ENCODE results near the gene PLPP2.

PLPP2 gene

DNA sequence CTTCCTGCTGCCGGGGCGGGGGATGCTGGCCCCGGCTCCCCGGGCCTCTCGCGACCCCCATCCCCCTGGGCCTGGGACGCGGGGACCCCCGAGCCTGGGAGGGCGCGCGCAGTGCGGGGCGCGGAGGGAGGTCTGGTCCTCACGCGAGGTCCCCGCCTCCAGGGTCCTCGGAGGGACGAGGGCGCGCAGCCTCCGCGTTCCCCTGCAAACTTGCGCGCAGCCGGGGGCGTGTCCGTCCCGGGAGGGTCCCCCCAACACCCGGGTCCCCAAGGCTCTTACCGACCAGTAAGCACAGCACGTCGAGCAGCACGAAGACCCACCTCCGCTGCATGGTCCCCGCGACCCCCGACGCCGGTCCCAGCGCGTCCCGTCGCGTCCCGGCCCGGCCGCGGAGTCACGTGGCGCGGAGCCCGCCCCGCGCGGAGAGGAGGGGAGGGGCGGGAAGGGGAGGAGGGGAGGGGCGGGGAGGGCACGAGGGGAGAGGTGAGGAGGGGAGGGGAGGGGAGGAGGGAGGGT, at the start of gene PLPP2:
TSS of gene PLPP2 (minus strand) at position 398 of the 516 bp plus-strand sequence. CDS start at position 331, 67 bp downstream.
- no peak for DNase-seq (ENCODE audit: low spot score)

GRCh38 chr19:340620-341385, 49.6 kb upstream of the PLPP2 start:
- no peak for DNase-seq (ENCODE audit: low spot score)

- no peak for DNase-seq (ENCODE audit: low spot score)
Measured at GRCh38 chr19:339262-339887, 48.2 kb upstream of the PLPP2 start.

DNA sequence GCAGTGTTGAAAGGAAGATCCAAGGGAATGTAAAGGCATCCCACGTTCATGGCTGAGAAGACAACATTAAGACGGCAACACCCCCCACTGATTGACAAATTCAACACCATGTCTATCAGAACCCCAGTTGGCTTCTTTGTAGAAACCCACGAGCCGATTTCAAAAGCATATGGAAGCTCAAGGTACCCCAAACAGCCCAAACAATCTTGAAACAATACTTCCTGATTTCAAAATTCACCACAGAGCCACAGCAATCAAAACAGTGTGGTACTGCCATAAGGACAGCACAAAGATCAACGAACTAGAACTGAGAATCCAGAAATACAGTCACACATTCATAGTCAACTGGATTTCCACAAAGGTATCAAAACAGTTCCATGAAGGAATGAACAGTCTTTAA, 47.2 kb upstream of the PLPP2 start:
- no peak for DNase-seq (ENCODE audit: low spot score)

GRCh38 chr19:336067-336614, 44.9 kb upstream of the PLPP2 start:
- DNase-seq (ENCODE audit: low spot score), result no peak

- DNase-seq (ENCODE audit: low spot score), result no peak
Measured at GRCh38 chr19:335486-336066, 44.4 kb upstream of the PLPP2 start.

DNA sequence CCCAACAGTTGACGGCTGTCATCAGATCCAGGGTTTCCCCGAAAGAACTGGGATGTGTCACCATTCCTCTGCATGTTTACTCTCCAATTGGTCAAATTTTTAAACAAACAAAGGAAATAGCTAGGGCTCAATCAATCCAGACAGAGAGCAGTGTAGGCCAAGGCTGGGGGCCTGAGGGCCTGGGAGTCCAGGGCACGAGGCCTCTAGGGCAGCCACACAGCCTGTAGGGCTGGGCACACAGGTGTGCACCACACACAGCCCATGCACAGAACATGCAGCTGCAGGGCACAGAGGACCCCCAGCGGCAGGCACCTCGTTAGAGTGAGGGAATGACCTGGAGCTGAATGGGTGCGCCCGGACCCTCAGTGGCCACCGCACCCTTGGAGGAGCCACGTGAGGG, 43.9 kb upstream of the PLPP2 start:
- DNase-seq (ENCODE audit: low spot score), result no peak

GRCh38 chr19:334296-335071, 43.3 kb upstream of the PLPP2 start:
- no peak for DNase-seq (ENCODE audit: low spot score)

DNA sequence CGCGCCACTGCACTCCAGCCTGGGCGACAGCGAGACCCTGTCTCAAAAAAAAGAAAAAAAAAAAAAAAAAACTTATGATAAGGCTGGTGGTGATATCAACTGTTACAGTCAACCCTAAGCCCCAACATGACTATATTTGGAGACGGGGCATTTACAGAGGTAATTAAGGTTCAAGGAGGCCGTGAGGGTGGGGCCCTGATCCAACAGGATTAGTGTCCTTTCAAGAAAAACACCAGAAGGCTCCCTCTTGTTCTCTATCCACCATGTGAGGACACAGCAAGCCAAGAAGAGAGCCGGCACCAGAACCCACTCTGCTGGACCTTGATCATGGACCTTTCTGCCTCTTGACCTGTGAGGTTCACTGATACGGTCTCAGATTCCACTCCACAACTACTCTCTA, 39.3 kb upstream of the PLPP2 start:
- no peak for DNase-seq (ENCODE audit: low spot score)

GRCh38 chr19:329876-330275, 38.7 kb upstream of the PLPP2 start:
- DNase-seq (ENCODE audit: low spot score), result no peak

DNA sequence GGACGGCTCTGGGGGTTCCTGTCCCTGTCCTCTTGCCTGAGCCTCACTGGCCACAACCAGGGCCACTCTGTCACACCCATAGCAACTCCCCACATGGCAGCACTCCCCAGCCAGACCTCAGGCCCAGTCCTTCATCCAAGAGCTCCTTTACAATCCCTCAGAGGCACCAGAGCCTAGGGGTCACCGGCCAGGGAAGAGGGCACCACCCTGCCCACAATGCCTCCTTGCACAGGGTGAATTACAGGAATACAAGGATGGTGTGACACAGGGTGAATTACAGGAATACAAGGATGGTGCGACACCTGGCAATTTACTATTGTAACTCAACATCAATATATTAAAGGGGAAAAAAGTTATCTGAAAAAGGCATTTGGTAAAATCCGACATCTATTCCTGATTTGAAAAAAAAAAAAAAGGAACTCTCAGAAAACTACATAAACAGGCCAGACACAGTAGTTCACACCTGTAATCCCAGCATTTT, 36.9 kb upstream of the PLPP2 start:
- DNase-seq (ENCODE audit: low spot score), result no peak

GRCh38 chr19:327291-328024, 36.3 kb upstream of the PLPP2 start:
- DNase-seq (ENCODE audit: low spot score), result no peak

- DNase-seq (ENCODE audit: low spot score), result no peak
Measured at GRCh38 chr19:326871-327270, 35.7 kb upstream of the PLPP2 start.

DNA sequence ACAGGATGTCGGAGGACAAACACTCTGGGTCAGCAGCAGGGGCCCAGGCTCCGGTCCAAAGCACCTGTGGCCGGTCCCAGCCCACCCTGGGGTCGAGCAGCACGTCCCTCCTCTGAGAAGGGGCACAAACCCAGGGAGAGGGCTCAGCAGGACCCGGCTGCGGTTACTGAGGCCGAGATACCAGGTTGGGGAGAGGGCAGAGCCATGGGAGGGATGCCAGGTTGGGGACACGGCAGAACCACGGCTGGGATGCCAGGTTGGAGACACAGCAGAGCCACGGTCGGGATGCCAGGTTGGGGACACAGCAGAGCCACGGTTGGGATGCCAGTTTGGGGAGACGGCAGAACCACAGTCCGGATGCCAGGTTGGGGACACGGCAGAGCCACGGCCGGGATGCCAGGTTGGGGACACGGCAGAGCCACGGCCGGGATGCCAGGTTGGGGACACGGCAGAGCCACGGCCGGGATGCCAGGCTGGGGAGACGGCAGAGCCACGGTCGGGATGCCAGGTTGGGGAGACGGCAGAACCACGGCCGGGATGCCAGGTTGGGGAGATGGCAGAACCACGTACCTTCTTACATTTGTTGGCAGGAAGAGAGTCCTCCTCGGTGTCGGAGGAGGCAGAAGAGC, 34.8 kb upstream of the PLPP2 start:
- DNase-seq (ENCODE audit: low spot score), result no peak

GRCh38 chr19:325173-325936, 34.2 kb upstream of the PLPP2 start:
- no peak for DNase-seq (ENCODE audit: low spot score)

- DNase-seq (ENCODE audit: low spot score), result no peak
Measured at GRCh38 chr19:324716-325115, 33.5 kb upstream of the PLPP2 start.

DNA sequence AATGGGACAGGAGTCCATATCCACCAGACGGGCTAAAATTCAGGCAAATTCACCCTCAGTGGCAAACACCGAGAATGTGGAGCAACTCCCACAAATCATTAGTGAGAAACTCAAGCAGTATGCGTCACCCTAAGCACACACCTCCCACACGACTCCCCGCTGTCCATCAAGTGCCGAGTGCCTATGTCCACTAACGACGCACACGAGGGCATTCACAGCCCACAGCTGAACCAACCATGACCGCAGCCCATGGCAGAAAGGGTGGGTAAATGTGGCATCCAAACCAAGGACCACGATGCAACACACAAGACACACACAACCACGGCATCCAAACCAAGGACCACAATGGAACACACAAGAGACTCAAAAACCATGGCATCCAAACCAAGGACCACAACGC, 31.4 kb upstream of the PLPP2 start:
- no peak for DNase-seq (ENCODE audit: low spot score)

GRCh38 chr19:318509-318774, 27.2 kb upstream of the PLPP2 start:
- DNase-seq (ENCODE audit: low spot score), result no peak

DNA sequence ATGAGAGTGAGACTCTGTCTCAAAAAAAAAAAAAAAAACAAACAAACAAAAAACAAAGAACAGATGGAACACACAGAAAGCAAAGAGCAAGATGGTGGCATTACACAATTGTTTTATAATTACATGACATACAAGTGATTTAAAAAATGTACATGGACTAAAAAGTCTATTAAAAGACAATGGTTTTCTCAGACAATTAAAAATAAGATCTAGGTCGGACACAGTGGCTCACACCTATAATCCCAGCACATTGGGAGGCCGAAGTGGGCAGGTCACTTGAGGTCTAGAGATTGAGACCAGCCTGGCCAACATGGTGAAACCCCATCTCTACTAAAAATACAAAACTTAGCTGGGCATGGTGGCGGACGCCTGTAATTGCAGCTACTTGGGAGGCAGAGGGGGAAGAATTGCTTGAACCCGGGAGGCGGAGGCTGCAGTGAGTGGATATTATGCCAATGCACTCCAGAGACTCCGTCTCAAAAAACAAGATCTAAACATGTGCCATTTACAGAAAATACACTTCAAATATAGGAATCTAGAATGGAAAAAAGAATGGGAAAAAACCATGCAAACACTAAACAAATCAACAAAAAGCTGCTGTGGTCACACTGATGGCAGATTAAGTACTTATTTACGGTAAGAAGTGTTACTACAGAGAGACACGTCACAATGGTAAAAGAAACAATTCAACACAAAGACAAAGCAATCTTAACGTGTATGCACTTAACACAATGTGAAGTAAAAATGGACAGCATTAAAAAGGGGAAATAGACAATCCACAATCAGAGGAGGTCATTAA, 26.7 kb upstream of the PLPP2 start:
- DNase-seq (ENCODE audit: low spot score), result no peak

Measured in AG08395 (cell line).